GM12874 (cell line): ENCODE results near the gene TRAIP.

Experiments
- TF ChIP-seq, protein P1 (sequence below): IDR thresholded peaks from 2 replicates; pipeline ENCODE4 v1.5.1; 2011; ENCODE audit warnings: low read depth, mild to moderate bottlenecking, control low read depth, low read length, moderate library complexity; ENCODE audit not compliant: insufficient read depth

The TRAIP gene

DNA sequence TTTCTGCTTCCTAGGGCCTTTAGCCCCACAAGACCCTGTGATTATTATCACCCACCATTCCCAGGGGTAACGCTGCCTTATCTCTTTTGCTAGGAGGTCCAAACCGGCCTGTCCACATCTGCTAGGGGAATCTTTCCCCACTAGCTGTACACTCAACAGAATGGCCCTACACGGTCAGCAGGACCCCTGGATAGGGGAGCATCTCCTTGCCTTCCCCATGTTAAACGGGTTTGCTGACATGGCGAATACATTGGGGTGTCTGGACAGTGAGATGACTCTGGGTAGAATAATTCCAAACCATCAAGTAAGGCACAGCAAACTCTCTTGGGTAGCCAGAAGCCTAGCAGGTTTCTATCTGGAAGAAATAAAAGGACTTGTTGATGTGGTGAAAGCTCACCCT, 702 bp downstream of the TRAIP start:
- TF ChIP-seq, protein P1, sequence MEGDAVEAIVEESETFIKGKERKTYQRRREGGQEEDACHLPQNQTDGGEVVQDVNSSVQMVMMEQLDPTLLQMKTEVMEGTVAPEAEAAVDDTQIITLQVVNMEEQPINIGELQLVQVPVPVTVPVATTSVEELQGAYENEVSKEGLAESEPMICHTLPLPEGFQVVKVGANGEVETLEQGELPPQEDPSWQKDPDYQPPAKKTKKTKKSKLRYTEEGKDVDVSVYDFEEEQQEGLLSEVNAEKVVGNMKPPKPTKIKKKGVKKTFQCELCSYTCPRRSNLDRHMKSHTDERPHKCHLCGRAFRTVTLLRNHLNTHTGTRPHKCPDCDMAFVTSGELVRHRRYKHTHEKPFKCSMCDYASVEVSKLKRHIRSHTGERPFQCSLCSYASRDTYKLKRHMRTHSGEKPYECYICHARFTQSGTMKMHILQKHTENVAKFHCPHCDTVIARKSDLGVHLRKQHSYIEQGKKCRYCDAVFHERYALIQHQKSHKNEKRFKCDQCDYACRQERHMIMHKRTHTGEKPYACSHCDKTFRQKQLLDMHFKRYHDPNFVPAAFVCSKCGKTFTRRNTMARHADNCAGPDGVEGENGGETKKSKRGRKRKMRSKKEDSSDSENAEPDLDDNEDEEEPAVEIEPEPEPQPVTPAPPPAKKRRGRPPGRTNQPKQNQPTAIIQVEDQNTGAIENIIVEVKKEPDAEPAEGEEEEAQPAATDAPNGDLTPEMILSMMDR, result no peak

DNA sequence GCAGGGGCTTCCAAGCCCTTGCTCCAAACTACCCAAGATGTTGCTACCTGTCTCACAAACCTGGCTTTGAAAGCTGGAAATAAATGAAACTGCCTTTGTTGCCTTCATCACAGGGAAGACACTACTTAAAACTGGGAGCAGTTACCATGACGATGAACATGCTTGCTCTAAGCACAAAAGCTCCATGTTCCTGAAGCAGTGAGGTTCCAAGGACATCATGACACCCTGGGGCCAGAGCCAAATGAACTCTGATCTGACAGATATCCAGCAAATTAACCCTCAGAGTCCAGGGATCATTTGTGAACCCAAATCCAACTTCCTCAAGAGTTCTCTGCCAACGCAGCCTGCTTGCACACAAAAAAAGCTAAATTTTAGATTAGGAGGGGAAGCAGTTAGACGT, 10.7 kb downstream of the TRAIP start:
- TF ChIP-seq, protein P1, result no peak

DNA sequence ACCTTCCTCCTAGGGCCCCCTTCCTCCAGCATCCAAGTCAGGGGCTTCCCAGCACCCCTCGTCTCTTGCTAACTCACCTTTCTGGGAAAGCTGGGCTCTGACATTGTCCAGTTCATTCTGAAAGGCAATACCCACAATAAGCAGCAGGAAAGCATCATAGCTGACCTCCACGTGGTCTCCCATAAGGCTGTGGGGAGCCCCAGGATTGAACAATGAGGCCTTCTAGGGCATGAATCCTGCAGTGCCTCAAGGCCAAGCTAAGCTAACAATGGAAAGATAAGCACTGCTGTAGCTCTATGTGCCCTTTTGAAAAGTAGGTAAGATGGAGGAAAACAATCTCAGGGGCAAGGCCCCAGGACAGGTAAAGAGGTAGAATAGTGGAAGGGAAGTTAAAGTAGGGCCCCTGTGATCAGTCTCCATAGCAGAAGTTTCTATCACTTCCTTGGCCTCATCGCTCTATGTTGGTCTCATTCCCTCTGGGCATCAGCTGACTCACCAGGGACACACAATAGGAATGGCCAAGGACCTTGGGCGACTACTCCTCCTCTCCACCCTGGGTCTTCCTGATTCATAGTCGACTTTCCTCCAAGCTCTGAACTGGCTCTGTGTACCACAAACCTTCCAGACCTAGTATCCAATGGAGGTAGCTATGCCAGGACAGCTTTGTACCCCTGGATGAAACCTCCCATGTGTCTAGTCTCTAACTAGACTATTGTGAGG, 11.7 kb downstream of the TRAIP start:
- TF ChIP-seq, protein P1, result no peak

DNA sequence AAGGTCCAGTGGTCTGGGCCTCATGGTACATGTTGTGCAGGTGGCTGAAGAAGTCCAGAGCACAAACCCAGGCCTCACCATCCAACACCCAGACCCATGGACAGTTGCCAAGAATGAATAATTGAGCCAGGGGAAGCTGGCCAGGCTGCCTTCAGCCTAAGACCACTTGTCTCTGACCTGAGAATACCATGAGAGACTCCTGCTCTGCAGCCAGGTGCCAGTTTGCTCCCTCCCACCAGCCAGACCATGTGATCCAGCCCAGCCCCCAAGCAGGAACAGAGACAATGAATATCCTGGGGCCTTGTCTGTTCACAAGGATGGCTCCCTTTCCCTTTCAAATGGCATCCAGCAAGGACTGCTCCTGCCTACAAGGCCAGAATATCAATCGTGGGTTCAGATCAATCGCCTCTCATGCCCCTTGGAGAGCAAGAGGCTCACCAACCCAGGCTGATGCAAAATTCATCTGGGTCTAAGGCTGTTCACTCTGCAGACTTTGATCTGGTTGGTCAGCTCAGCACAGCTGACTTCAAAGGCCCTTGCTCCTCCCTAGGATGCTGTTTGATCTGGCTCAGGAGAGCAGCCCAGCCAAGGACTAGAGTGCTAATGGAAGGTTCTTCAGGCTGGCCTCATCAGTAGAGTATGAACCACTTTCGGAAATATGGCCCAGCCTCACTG, 13.4 kb downstream of the TRAIP start:
- TF ChIP-seq, protein P1, result no peak

DNA sequence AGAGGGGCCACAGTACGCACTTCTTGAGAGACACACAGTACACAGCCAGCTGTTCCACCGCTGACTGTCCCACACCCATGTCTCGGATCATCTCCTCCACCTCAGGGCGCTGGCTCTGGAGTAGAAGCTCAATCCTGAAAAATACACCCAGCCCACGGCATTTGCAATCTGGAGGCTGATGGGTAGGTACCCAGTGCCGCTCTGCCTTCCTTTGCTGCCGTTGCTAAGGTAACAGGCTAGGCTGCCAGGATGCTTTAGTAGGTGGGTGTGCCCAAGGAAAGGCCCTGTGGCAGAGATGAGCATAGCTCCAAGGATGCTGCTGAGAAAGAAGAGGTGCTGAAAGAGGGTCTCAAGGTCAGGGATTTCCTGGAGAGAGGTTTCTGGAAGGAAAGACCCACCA, 14.6 kb downstream of the TRAIP start:
- TF ChIP-seq, protein P1, result no peak

DNA sequence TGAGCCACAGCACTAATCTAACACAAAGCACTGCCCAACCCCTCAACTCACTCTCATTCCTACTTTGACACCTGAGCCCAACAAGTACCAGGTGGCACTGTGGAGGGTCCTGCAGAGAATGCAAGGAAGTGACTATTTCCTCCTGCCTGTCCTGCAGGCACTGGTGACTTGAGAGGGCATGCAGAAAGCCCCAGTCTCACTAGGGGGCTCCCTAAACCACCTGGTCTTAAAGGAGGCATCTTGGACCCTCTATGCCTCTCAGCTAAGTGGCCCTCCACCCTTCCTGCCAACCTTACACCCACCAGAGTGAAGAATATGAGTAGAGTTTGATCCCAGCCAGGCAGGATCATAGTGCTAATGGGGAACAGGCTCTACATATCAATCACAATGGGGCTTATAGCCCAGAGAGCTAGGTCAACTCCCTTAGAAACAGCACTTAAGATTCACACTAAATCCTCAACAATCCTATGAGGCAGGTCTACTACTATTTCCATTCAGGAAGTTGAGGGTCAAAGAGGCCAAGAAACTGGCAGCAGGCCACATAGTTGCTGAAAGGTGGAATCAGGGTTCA, 15.2 kb downstream of the TRAIP start:
- TF ChIP-seq, protein P1, result peak; percentile 60

DNA sequence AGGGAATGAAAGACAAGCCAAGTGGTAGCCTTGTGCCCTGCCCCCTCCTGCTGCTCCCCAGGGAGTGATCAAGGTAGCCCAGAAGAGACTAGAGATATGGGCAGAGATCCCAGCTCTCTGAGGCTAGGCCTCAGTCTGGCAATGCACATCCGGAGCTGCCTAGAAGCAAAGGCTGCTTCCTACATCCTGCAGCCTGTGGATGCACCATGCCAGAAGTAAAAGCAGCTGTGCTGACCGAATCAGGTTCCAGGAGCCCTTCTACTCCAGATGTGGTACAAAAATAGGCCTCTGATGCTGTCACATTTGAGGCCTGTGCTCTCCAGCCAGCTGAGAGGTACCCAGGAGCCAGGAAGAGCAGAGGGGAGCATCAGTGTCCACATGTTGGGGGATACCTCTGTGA, 16.0 kb downstream of the TRAIP start:
- TF ChIP-seq, protein P1, result no peak
